ENCODE results near the gene HCN3. TPM values are rescaled to one million over a fixed set of nuclear protein-coding genes. Genes with fewer than 3 reads are reported as not detected.

Gene HCN3
- total and polyA plus RNA-seq, 2 donors (not counting 1 experiment from before 2014, with no cell fraction given), result 6.2 to 9.2 TPM

DNA sequence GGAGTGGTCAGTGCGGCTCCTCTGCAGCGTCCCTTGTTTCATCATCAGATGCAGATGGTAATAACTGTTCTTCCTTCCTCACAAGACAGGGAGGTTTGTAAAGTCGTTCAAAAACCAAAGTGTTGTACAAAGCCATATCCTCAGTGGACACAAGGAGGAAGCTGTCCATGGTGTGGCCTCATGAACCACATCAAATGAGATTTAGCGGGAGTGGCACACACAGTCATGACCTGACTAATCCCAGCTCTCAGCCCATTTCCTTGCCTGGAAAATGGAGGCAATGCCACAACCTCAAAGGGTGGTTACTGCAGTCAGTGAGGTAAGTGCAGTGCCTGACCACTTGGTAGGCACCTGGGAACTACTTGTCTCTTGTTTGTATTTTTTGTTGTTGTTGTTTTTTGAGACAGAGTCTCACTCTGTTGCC lies 35.4 kb upstream of the HCN3 start:
- Histone ChIP-seq H3K9me3 (ENCODE audit: control extremely low read depth in 1 of 3, control insufficient read depth in 2 of 3, insufficient read depth in 1 of 3, low read length in 2 of 3) (peaks cover 0 to 4% (median 2%) of the 10 kb centered on the region in 3 donors), H3K27me3 (replicated peaks in 1 of 4; ENCODE audit: control extremely low read depth in 1 of 4, control insufficient read depth in 3 of 4, insufficient read depth in 4 of 4, low read length in 3 of 4) (no peaks in the 10 kb centered on the region), H3K9ac (ENCODE audit: low read length) (no peak overlapping the region), H3K79me2 (ENCODE audit: control insufficient read depth, insufficient read depth, low read length) (peaks cover 9% of the 10 kb centered on the region), H4K20me1 (ENCODE audit: control insufficient read depth, insufficient read depth, low read length, poor library complexity, severe bottlenecking) (no peaks in the 10 kb centered on the region), H3K4me1 (ENCODE audit: control insufficient read depth in 2 of 2, insufficient read depth in 2 of 2, low read length in 2 of 2) (peaks cover 27 to 36% of the 10 kb centered on the region in 2 donors), H2AFZ (ENCODE audit: insufficient read depth, low read depth, low read length, poor library complexity, severe bottlenecking) (no peak overlapping the region), H3K36me3 (replicated peaks in 1 of 2; ENCODE audit: control extremely low read depth in 1 of 2, control insufficient read depth in 1 of 2, extremely low read depth in 1 of 2, insufficient read depth in 2 of 2, low read length in 1 of 2) (peaks cover 0 to 11% of the 10 kb centered on the region in 2 experiments), H3K4me2 (replicated peaks; ENCODE audit: low read depth, low read length, poor library complexity, severe bottlenecking) (peak overlapping the region; percentile 78), H3K4me3 (ENCODE audit: control extremely low read depth in 1 of 5, extremely low read depth in 1 of 5, insufficient read depth in 1 of 5, low read depth in 2 of 5, low read length in 4 of 5) (no peak overlapping the region), H3K27ac (ENCODE audit: low read length in 2 of 2) (no peak overlapping the region)
- ChIA-PET POLR2A (interaction anchor here (0.7 kb wide), 1 partner anchor 19 kb away, joined by 4 read pairs; no protein-coding TSS in a partner anchor), CTCF (interaction anchor here (1.0 to 2.1 kb wide), 5 partner anchors 9 to 150 kb away, joined by 3 to 18 read pairs (median 4); partner anchors contain the start of gene SCAMP3)
- no peak for ATAC-seq (ENCODE audit: low read depth)
- DNase-seq, result no peak
- H3K27me3 Mint-ChIP-seq, result peaks cover 4% of the 10 kb centered on the region
- H3K27ac Mint-ChIP-seq, result peak overlapping the region; percentile 22
- TF ChIP-seq CTCF (IDR thresholded peaks at IDR 0.05), result no peak
- TF ChIP-seq EZH2 (IDR thresholded peaks at IDR 0.05; ENCODE audit: borderline replicate concordance, insufficient read depth, low read depth, low read length, poor library complexity, severe bottlenecking), result no peak
- peaks cover 33% of the 10 kb centered on the region for H3K4me1 Mint-ChIP-seq
- intact Hi-C loops (cut with micrococcal nuclease), result loop anchor here (1.0 to 5.0 kb wide), 3 partner anchors 15 to 70 kb away; partner anchors contain the start of genes HCN3, KRTCAP2 and TRIM46
- H3K4me3 Mint-ChIP-seq, result peak overlapping the region; percentile 27
- 100% methylated on average over 1 of the region's 4 CpGs for WGBS (ENCODE audit: insufficient coverage)
- H3K9me3 Mint-ChIP-seq (ENCODE audit: insufficient read depth), result no peaks in the 10 kb centered on the region

DNA sequence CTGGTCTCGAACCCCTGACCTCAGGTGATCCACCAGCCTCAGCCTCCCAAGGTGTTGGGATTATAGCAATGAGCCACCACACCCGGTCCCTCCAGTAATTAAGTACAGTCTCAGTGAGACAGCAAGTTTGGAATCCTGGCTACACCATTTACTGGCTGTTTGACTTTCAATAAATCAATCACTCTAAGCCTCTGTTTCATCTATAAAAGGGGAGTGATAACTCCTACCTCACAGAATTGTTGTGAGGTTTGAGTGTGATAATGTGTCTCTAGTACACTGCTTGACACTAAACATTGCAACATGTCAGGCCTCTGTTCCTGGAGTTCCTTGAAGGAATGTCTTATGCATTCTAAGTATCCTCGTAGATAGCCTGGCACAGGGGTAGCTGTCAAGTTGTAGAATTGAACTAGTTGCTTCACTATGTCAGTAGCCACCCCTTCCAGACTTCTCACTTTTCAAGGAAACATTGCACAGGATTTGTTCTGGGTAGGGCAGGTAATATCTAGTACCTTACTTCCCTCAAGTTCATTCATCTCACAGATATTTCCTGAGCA lies 34.4 kb upstream of the HCN3 start:
- H3K27ac ChIP-seq (ENCODE audit: low read length in 2 of 2), result no peak overlapping the region
- ATAC-seq (ENCODE audit: low read depth) (no peak), DNase-seq (no peak)
- ChIA-PET CTCF (interaction anchor here (0.6 to 1.5 kb wide), 6 partner anchors 19 to 381 kb away, joined by 3 to 5 read pairs (median 3); partner anchors contain the start of genes MTX1 and SCAMP3), POLR2A (interaction anchor here (1.3 kb wide), 1 partner anchor 34 kb away, joined by 3 read pairs; the partner anchor contains the start of gene MTX1)
- peak overlapping the region; percentile 78 for H2AFZ ChIP-seq (ENCODE audit: insufficient read depth, low read depth, low read length, poor library complexity, severe bottlenecking)
- WGBS (ENCODE audit: insufficient coverage), result 100% methylated on average over 1 of the region's 3 CpGs
- peaks cover 0 to 2% of the 10 kb centered on the region in 2 experiments for H3K36me3 ChIP-seq (replicated peaks in 1 of 2; ENCODE audit: control extremely low read depth in 1 of 2, control insufficient read depth in 1 of 2, extremely low read depth in 1 of 2, insufficient read depth in 2 of 2, low read length in 1 of 2)
- H3K27me3 ChIP-seq (replicated peaks in 1 of 4; ENCODE audit: control extremely low read depth in 1 of 4, control insufficient read depth in 3 of 4, insufficient read depth in 4 of 4, low read length in 3 of 4), result no peaks in the 10 kb centered on the region
- peak overlapping the region; percentile 87 for H3K4me2 ChIP-seq (replicated peaks; ENCODE audit: low read depth, low read length, poor library complexity, severe bottlenecking)
- no peak overlapping the region for H3K9ac ChIP-seq (ENCODE audit: low read length)
- Mint-ChIP-seq H3K27ac (peak overlapping the region; percentile 96), H3K4me3 (peak overlapping the region; percentile 82), H3K4me1 (peaks cover 33% of the 10 kb centered on the region), H3K9me3 (ENCODE audit: insufficient read depth) (no peaks in the 10 kb centered on the region), H3K27me3 (peaks cover 4% of the 10 kb centered on the region)
- no peaks in the 10 kb centered on the region for H4K20me1 ChIP-seq (ENCODE audit: control insufficient read depth, insufficient read depth, low read length, poor library complexity, severe bottlenecking)
- no peak for TF ChIP-seq CTCF (IDR thresholded peaks at IDR 0.05)
- no peak for TF ChIP-seq EZH2 (IDR thresholded peaks at IDR 0.05; ENCODE audit: borderline replicate concordance, insufficient read depth, low read depth, low read length, poor library complexity, severe bottlenecking)
- no peak overlapping the region for H3K4me3 ChIP-seq (ENCODE audit: control extremely low read depth in 1 of 5, extremely low read depth in 1 of 5, insufficient read depth in 1 of 5, low read depth in 2 of 5, low read length in 4 of 5)
- peaks cover 0 to 4% (median 2%) of the 10 kb centered on the region in 3 donors for H3K9me3 ChIP-seq (ENCODE audit: control extremely low read depth in 1 of 3, control insufficient read depth in 2 of 3, insufficient read depth in 1 of 3, low read length in 2 of 3)
- peaks cover 9% of the 10 kb centered on the region for H3K79me2 ChIP-seq (ENCODE audit: control insufficient read depth, insufficient read depth, low read length)
- intact Hi-C loops (cut with micrococcal nuclease), result loop anchor here (5.0 kb wide), 2 partner anchors 34 to 71 kb away; partner anchors contain the start of genes HCN3, KRTCAP2 and TRIM46
- peaks cover 27 to 36% of the 10 kb centered on the region in 2 donors for H3K4me1 ChIP-seq (ENCODE audit: control insufficient read depth in 2 of 2, insufficient read depth in 2 of 2, low read length in 2 of 2)
